ENCODE results near the gene LY6G5C. TPM values are rescaled to one million over a fixed set of nuclear protein-coding genes. Genes with fewer than 3 reads are reported as not detected.

LY6G5C gene, protein sequence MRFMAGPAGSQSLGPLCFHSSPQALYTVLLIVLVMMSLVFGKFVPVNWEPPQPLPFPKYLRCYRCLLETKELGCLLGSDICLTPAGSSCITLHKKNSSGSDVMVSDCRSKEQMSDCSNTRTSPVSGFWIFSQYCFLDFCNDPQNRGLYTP
- 1 to 10 TPM; 3.0 to 5.0 TPM for total RNA-seq
- polyA plus RNA-seq: 1 to 10 TPM; 2.8 to 3.9 TPM
- long read RNA-seq, donor 1, partial matches to known transcripts: 0 of 3 reads
- long read RNA-seq, donor 1, other reads (novel, unspliced or antisense): 0 of 3 reads
- long read RNA-seq, donor 2, partial matches to known transcripts: 0 of 1 reads
- long read RNA-seq, donor 2, other reads (novel, unspliced or antisense): 0 of 1 reads
- long read RNA-seq, donor 3, partial matches to known transcripts: 0 of 1 reads
- long read RNA-seq, donor 3, other reads (novel, unspliced or antisense): 0 of 1 reads
- long read RNA-seq, donor 4: 0 reads
- long read RNA-seq, donor 5, partial matches to known transcripts: 0 of 5 reads
- long read RNA-seq, donor 5, other reads (novel, unspliced or antisense): 0 of 5 reads

GRCh38 chr6:31680226-31681134, at the start of gene LY6G5C:
LY6G5C (minus strand) TSS chr6:31681067; CDS start chr6:31680373, 694 bp downstream.
- H3K9me3 ChIP-seq (ENCODE audit: control insufficient read depth in 4 of 4, insufficient read depth in 3 of 4, low read length in 3 of 4): no peaks in the 10 kb centered on the region
- no peaks in the 10 kb centered on the region for H3K27me3 ChIP-seq (ENCODE audit: control insufficient read depth in 3 of 3, insufficient read depth in 3 of 3, low read length in 2 of 3)
- 11 to 15% methylated on average over 17 of the region's 17 CpGs for WGBS, 2 donors
- TF ChIP-seq, protein P1, sequence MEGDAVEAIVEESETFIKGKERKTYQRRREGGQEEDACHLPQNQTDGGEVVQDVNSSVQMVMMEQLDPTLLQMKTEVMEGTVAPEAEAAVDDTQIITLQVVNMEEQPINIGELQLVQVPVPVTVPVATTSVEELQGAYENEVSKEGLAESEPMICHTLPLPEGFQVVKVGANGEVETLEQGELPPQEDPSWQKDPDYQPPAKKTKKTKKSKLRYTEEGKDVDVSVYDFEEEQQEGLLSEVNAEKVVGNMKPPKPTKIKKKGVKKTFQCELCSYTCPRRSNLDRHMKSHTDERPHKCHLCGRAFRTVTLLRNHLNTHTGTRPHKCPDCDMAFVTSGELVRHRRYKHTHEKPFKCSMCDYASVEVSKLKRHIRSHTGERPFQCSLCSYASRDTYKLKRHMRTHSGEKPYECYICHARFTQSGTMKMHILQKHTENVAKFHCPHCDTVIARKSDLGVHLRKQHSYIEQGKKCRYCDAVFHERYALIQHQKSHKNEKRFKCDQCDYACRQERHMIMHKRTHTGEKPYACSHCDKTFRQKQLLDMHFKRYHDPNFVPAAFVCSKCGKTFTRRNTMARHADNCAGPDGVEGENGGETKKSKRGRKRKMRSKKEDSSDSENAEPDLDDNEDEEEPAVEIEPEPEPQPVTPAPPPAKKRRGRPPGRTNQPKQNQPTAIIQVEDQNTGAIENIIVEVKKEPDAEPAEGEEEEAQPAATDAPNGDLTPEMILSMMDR (IDR thresholded peaks at IDR 0.05; ENCODE audit: control extremely low read depth, extremely low read depth): peak; percentile 87
- H3K27ac ChIP-seq (ENCODE audit: low read depth in 1 of 2, low read length in 1 of 2): peak within 1 kb of the TSS in 1 of 2 donors; percentile 86
- no peaks in the 10 kb centered on the region for H3K36me3 ChIP-seq (ENCODE audit: control insufficient read depth in 4 of 4, insufficient read depth in 4 of 4, low read length in 4 of 4)
- peak within 1 kb of the TSS; percentile 51 to 71 for H3K9ac ChIP-seq (ENCODE audit: insufficient read depth in 1 of 2, low read length in 2 of 2)
- DNase-seq: peak; percentile 92 to 95 (median 93)
- ATAC-seq (ENCODE audit: insufficient read depth, low FRiP score): peak; percentile 90
- H3K4me1 ChIP-seq (ENCODE audit: control insufficient read depth in 5 of 5, insufficient read depth in 5 of 5, low read length in 5 of 5): peaks cover 0 to 23% (median 4%) of the 10 kb centered on the region in 5 donors
- H3K4me3 ChIP-seq: peak within 1 kb of the TSS; percentile 26

GRCh38 chr6:31729979-31730630, 49.2 kb upstream of the LY6G5C start:
- TF ChIP-seq, protein P1 (IDR thresholded peaks at IDR 0.05; ENCODE audit: control extremely low read depth, extremely low read depth): no peak
- peak overlapping the region; percentile 36 for H3K4me3 ChIP-seq
- no peaks in the 10 kb centered on the region for H3K27me3 ChIP-seq (ENCODE audit: control insufficient read depth in 3 of 3, insufficient read depth in 3 of 3, low read length in 2 of 3)
- peak; percentile 80 for ATAC-seq (ENCODE audit: insufficient read depth, low FRiP score)
- H3K27ac ChIP-seq (ENCODE audit: low read depth in 1 of 2, low read length in 1 of 2): peak overlapping the region; percentile 90 to 93
- peaks cover 9 to 47% (median 36%) of the 10 kb centered on the region in 4 donors for H3K36me3 ChIP-seq (ENCODE audit: control insufficient read depth in 4 of 4, insufficient read depth in 4 of 4, low read length in 4 of 4)
- H3K9me3 ChIP-seq (ENCODE audit: control insufficient read depth in 4 of 4, insufficient read depth in 3 of 4, low read length in 3 of 4): no peaks in the 10 kb centered on the region
- WGBS, 2 donors: 3 to 4% methylated on average over 37 to 46 of the region's 46 CpGs
- H3K4me1 ChIP-seq (ENCODE audit: control insufficient read depth in 5 of 5, insufficient read depth in 5 of 5, low read length in 5 of 5): peaks cover 0 to 25% (median 7%) of the 10 kb centered on the region in 5 donors
- DNase-seq: peak; percentile 97
- peak overlapping the region; percentile 70 to 78 for H3K9ac ChIP-seq (ENCODE audit: insufficient read depth in 1 of 2, low read length in 2 of 2)

- H3K36me3 ChIP-seq (ENCODE audit: control insufficient read depth in 4 of 4, insufficient read depth in 4 of 4, low read length in 4 of 4): peaks cover 9 to 47% (median 36%) of the 10 kb centered on the region in 4 donors
- TF ChIP-seq, protein P1 (IDR thresholded peaks at IDR 0.05; ENCODE audit: control extremely low read depth, extremely low read depth): peak; percentile 37
- peak; percentile 77 for ATAC-seq (ENCODE audit: insufficient read depth, low FRiP score)
Measured at GRCh38 chr6:31729515-31729978, 48.7 kb upstream of the LY6G5C start.

More at GRCh38 chr6:31729515-31729978, 48.7 kb upstream of the LY6G5C start:
- Histone ChIP-seq H3K9me3 (ENCODE audit: control insufficient read depth in 4 of 4, insufficient read depth in 3 of 4, low read length in 3 of 4) (no peaks in the 10 kb centered on the region), H3K27ac (ENCODE audit: low read depth in 1 of 2, low read length in 1 of 2) (peak overlapping the region; percentile 90 to 93), H3K27me3 (ENCODE audit: control insufficient read depth in 3 of 3, insufficient read depth in 3 of 3, low read length in 2 of 3) (no peaks in the 10 kb centered on the region), H3K4me1 (ENCODE audit: control insufficient read depth in 5 of 5, insufficient read depth in 5 of 5, low read length in 5 of 5) (peaks cover 0 to 20% (median 7%) of the 10 kb centered on the region in 5 donors), H3K9ac (ENCODE audit: insufficient read depth in 1 of 2, low read length in 2 of 2) (peak overlapping the region; percentile 70 to 78), H3K4me3 (peak overlapping the region; percentile 36)
- WGBS, 2 donors: 0 to 1% methylated on average over 29 of the region's 29 CpGs
- peak; percentile 94 to 97 (median 95) for DNase-seq
